Fibroblast of villous mesenchyme (primary cell): ENCODE measurements around the gene LRRC10. TPM values are rescaled to one million over a fixed set of nuclear protein-coding genes. Genes with fewer than 3 reads are reported as not detected.
A peak's percentile ranks its signal among the peaks of the same experiment; 100 is the strongest.
"Not testable (repeated sequence)": the region's sequence is repeated elsewhere in the genome, so short reads cannot be mapped to it uniquely, and the experiment has no call there.

Source experiments
- DNase-seq: peaks from one replicate; pipeline ENCODE4 v3.0.0-alpha.2; 2010; ENCODE audit warnings: low read depth
- H3K4me3 ChIP-seq: 2 replicates; pipeline ENCODE4 v1.5.1; 2011; ENCODE audit warnings: low read depth, mild to moderate bottlenecking, low read length
- CTCF ChIP-seq: IDR thresholded peaks from 2 replicates; pipeline ENCODE4 v1.5.1; 2012; ENCODE audit warnings: low read depth, mild to moderate bottlenecking, low read length; ENCODE audit not compliant: insufficient read depth
- total RNA-seq: library from RNA; depleted of rRNA; stranded (reverse); fragments of >200 nt; gene quantifications from 2 replicates; pipeline ENCODE4 v1.2.3, GENCODE V29; 2012

LRRC10 gene
- total RNA-seq, 1 donor: not detected

GRCh38 chr12:69620921-69621320 is 10.2 kb upstream of the LRRC10 start:
- H3K4me3 ChIP-seq: no peak overlapping the region
- no peak for TF ChIP-seq CTCF
- DNase-seq: peak; percentile 2

- TF ChIP-seq CTCF: no peak
- no peak for DNase-seq
Observed at GRCh38 chr12:69620077-69620476, 9.4 kb upstream of the LRRC10 start.

GRCh38 chr12:69619050-69619449 is 8.3 kb upstream of the LRRC10 start:
- no peak overlapping the region for H3K4me3 ChIP-seq
- TF ChIP-seq CTCF: no peak
- no peak for DNase-seq

More at GRCh38 chr12:69620077-69620476, 9.4 kb upstream of the LRRC10 start:
- no peak overlapping the region for H3K4me3 ChIP-seq

GRCh38 chr12:69616025-69616424 is 5.3 kb upstream of the LRRC10 start:
- DNase-seq: no peak
- TF ChIP-seq CTCF: no peak
- H3K4me3 ChIP-seq: no peak overlapping the region

- no peak overlapping the region for H3K4me3 ChIP-seq
- DNase-seq: no peak
- TF ChIP-seq CTCF: no peak
Observed at GRCh38 chr12:69613351-69613750, 2.6 kb upstream of the LRRC10 start.

GRCh38 chr12:69610126-69610525 is 581 bp downstream of the LRRC10 start:
- no peak for DNase-seq
- no peak for TF ChIP-seq CTCF
- H3K4me3 ChIP-seq: no peak overlapping the region

GRCh38 chr12:69608114-69608513 is 2.6 kb downstream of the LRRC10 start:
- peak; percentile 12 for DNase-seq
- TF ChIP-seq CTCF: no peak
- no peak overlapping the region for H3K4me3 ChIP-seq

GRCh38 chr12:69604275-69604674 is 6.4 kb downstream of the LRRC10 start:
- not testable (repeated sequence) for DNase-seq, H3K4me3 ChIP-seq

GRCh38 chr12:69603556-69603955 is 7.2 kb downstream of the LRRC10 start:
- DNase-seq, H3K4me3 ChIP-seq: not testable (repeated sequence)
